Body of pancreas (tissue), 4 donors: ENCODE data around the gene DNTTIP2. TPM values are rescaled to one million over a fixed set of nuclear protein-coding genes. Genes with fewer than 3 reads are reported as not detected.

ENCODE experiments used
- ATAC-seq: fragments of 150-250 bp; one replicate; pipeline ENCODE4 v1.9.1; 2016
- DNase-seq, 4 donors: peaks; one replicate each; pipeline ENCODE4 v3.0.0-alpha.2; 2019
- H3K27ac ChIP-seq, 4 donors: fragments of 200-600 bp; sonication (generic); 1 replicate in 3 of 4; 2 replicates in 1 of 4; pipeline versions ENCODE4 v1.5.1 to v1.6.1; 2016 to 2019; ENCODE audit warnings: mild to moderate bottlenecking in 1 of 4, mixed read lengths in 1 of 4, moderate library complexity in 1 of 4
- H3K27me3 ChIP-seq, 2 donors: fragments of 200-600 bp; sonication (generic); one replicate each; pipeline ENCODE4 v1.6.0; 2016; ENCODE audit warnings: mild to moderate bottlenecking in 1 of 2
- H3K36me3 ChIP-seq, 2 donors: fragments of 200-600 bp; sonication (generic); replicated peaks in 1 of 2; 2 replicates each; pipeline ENCODE4 v1.5.1; 2016; ENCODE audit warnings: low read depth in 2 of 2; ENCODE audit not compliant: insufficient read depth in 1 of 2
- H3K4me1 ChIP-seq: fragments of 200-600 bp; sonication (generic); one replicate; pipeline ENCODE4 v1.6.0; 2016
- H3K4me3 ChIP-seq, 2 donors: fragments of 200-600 bp; sonication (generic); 1 replicate in 1 of 2; 2 replicates in 1 of 2; pipeline ENCODE4 v1.5.1; 2016 to 2019
- H3K9me3 ChIP-seq, 3 donors: fragments of 200-600 bp; sonication (generic); 1 replicate in 2 of 3; 2 replicates in 1 of 3; pipeline ENCODE4 v1.5.1; 2016
- POLR2A ChIP-seq, 3 donors: fragments of 450-650 bp; IDR thresholded peaks; one replicate each; pipeline ENCODE4 v1.6.1; 2016; ENCODE audit warnings: antibody characterized with exemption in 3 of 3, mild to moderate bottlenecking in 2 of 3
- WGBS, 2 donors: methylation state at CpG; one replicate each; pipeline ENCODE4 v1.1.5; 2017; 5-methylcytosine and 5-hydroxymethylcytosine counted together
- intact Hi-C: fragments of 100-400 bp; cut with DNase I; formaldehyde crosslinking; loops from one replicate; pipeline ENCODE4 v1.15.1; 2023
- total RNA-seq, 2 donors: library from RNA; depleted of rRNA; stranded (reverse); fragments of >200 nt; gene quantifications; one replicate each; pipeline ENCODE4 v1.1.0, GENCODE V29; 2016
- TF ChIP-seq, protein P1 (sequence below), 7 experiments: fragments of 450-650 bp in 4 of 7; fragments of 200-600 bp in 3 of 7; sonication (generic) in 3 of 7; IDR thresholded peaks; one replicate each; pipeline ENCODE4 v1.5.1; 2016 to 2019; ENCODE audit warnings: antibody characterized with exemption in 7 of 7

The DNTTIP2 gene
- total RNA-seq, 2 donors from 2014 or later: 6.6 to 9.6 TPM

DNA sequence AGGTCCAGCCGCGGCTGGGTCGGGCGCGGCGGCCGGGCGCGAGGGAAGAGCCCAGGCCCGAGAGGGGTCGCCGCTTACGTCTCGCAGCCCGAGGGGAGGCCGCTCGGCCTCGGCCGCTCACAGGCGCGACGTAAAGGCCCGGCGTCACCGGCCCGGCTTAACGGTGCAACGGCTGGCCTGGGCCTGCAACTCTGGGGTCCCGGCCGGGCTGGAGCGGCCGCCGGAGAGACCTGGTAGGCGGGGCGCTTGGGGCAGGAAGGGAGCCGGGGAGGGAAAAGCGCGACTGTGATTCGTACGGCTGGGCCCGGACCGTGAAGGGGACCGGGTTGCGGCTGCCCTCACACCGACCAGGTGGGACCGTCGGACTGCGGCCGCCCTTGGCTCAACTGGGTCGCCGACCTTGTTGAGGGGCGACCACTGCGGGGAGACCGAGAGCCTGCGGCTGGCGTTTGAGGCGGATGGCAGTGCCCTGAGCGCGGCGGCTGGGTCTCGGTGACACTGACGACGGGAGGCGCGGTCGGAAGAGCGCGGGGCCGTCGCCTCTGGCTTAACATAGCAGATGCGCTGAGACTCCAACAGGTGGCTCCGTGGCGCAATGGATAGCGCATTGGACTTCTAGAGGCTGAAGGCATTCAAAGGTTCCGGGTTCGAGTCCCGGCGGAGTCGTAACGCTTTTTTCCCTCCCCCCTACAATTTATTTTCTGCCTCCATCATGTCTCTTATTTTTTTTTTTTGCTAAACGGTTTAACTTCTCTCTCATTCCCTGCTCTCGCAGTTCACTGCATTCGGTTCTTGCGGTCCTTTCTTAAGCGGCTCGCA is 31.8 kb downstream of the DNTTIP2 start:
- peaks cover 27% of the 10 kb centered on the region for H3K4me1 ChIP-seq
- H3K27ac ChIP-seq: peak overlapping the region; percentile 97 to 100 (median 98)
- TF ChIP-seq, protein P1, sequence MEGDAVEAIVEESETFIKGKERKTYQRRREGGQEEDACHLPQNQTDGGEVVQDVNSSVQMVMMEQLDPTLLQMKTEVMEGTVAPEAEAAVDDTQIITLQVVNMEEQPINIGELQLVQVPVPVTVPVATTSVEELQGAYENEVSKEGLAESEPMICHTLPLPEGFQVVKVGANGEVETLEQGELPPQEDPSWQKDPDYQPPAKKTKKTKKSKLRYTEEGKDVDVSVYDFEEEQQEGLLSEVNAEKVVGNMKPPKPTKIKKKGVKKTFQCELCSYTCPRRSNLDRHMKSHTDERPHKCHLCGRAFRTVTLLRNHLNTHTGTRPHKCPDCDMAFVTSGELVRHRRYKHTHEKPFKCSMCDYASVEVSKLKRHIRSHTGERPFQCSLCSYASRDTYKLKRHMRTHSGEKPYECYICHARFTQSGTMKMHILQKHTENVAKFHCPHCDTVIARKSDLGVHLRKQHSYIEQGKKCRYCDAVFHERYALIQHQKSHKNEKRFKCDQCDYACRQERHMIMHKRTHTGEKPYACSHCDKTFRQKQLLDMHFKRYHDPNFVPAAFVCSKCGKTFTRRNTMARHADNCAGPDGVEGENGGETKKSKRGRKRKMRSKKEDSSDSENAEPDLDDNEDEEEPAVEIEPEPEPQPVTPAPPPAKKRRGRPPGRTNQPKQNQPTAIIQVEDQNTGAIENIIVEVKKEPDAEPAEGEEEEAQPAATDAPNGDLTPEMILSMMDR (IDR thresholded peaks at IDR 0.05): peak in 1 of 7 experiments; percentile 13
- peak; percentile 63 to 67 (median 64) for TF ChIP-seq POLR2A (IDR thresholded peaks at IDR 0.05)
- intact Hi-C loops: no loop called here
- H3K9me3 ChIP-seq: no peaks in the 10 kb centered on the region
- WGBS, 2 donors: 0 to 1% methylated on average over 18 to 82 of the region's 86 CpGs
- DNase-seq (peak; percentile 91 to 93 (median 92)), ATAC-seq (peak; percentile 80)
- no peaks in the 10 kb centered on the region for H3K27me3 ChIP-seq
- peak overlapping the region; percentile 80 to 88 for H3K4me3 ChIP-seq
- H3K36me3 ChIP-seq: no peaks in the 10 kb centered on the region

DNA sequence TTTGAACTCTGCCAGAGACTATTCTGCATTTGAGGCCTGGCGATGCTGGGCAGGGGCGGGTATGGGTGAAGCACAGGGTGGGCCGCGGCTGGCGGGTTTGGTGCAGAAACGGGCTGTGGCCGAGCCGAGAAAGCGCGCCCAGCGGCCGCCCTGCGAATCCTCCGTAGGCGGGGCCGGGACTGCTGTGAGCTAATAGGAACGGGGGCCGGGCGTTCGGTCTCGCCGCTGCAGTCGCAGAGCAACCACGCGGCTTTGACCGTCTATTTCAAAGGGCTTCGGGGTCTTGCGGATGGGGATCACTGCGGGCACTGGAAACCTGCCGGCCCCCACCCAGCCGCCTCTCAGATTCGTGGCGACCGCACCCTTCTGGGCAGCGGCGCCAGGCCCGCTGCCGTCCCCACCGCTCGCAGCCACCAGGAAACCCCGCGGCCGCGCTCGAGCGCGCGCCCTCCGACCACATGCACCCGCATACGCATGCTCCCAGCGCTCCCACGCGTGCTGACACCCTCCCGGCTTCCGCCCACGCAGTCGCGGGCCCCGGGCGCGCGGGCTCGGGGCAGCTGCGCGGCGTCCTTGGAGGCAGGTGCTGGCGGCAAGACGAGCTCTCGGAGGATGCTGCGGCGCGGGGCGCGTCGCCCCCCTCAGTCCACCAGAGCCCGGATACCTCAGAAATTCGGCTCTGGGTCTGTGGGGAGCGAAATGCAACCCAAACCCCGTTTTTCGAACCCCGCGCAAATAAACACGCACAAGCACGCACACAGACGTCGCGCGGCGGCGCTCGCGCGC is 32.6 kb downstream of the DNTTIP2 start:
- peak; percentile 89 to 93 (median 91) for DNase-seq
- H3K36me3 ChIP-seq: no peaks in the 10 kb centered on the region
- peaks cover 27% of the 10 kb centered on the region for H3K4me1 ChIP-seq
- no peaks in the 10 kb centered on the region for H3K27me3 ChIP-seq
- intact Hi-C loops: no loop called here
- TF ChIP-seq POLR2A (IDR thresholded peaks at IDR 0.05): peak; percentile 82 to 89 (median 84)
- TF ChIP-seq, protein P1 (IDR thresholded peaks at IDR 0.05): peak in 6 of 7 experiments; percentile 25 to 60 (median 45)
- peak; percentile 71 for ATAC-seq
- peak overlapping the region; percentile 80 to 85 for H3K4me3 ChIP-seq
- 0 to 2% methylated on average over 19 to 89 of the region's 94 CpGs for WGBS, 2 donors
- H3K27ac ChIP-seq: peak overlapping the region; percentile 97 to 100 (median 98)
- H3K9me3 ChIP-seq: no peaks in the 10 kb centered on the region

DNA sequence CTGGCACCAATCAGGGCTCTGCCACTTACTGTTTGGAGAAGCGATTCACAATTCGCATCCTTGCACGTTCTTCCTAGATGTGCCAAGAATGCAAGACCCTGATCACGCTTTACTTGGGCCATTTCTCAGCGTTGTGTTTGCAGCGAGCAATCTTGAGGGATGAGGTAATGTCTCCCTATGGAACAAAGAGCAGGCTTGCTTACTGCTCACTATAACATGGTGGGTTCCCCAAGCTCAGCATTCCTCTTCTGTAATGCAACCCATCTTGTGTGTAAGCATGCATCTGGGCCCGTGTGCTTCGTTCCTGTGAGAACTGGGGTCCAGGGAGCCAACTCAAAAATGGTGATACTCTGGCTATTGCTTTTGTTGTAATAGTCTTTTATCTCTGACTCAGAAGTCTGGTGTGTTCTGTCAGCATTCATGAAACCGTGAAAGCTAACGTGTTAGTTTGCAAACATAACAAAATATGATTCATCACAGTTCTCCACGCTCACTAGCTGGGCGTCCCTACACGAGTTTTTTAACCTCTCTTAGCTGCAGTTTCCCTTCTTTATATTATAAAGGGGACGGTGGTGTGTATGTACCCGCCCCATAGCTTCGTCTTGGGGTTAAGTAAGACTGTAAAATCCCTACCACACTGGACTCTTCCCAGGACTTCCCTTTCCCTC is 33.3 kb downstream of the DNTTIP2 start:
- H3K27me3 ChIP-seq: no peaks in the 10 kb centered on the region
- peak overlapping the region; percentile 97 to 100 (median 98) for H3K27ac ChIP-seq
- peak overlapping the region; percentile 80 to 85 for H3K4me3 ChIP-seq
- DNase-seq (peak; percentile 14 to 37 (median 25)), ATAC-seq (peak; percentile 0)
- 21 to 24% methylated on average over 16 of the region's 16 CpGs for WGBS, 2 donors
- H3K36me3 ChIP-seq: no peaks in the 10 kb centered on the region
- intact Hi-C loops: no loop called here
- peaks cover 27% of the 10 kb centered on the region for H3K4me1 ChIP-seq
- no peaks in the 10 kb centered on the region for H3K9me3 ChIP-seq
- TF ChIP-seq, protein P1 (IDR thresholded peaks at IDR 0.05): no peak
- no peak for TF ChIP-seq POLR2A (IDR thresholded peaks at IDR 0.05)

DNA sequence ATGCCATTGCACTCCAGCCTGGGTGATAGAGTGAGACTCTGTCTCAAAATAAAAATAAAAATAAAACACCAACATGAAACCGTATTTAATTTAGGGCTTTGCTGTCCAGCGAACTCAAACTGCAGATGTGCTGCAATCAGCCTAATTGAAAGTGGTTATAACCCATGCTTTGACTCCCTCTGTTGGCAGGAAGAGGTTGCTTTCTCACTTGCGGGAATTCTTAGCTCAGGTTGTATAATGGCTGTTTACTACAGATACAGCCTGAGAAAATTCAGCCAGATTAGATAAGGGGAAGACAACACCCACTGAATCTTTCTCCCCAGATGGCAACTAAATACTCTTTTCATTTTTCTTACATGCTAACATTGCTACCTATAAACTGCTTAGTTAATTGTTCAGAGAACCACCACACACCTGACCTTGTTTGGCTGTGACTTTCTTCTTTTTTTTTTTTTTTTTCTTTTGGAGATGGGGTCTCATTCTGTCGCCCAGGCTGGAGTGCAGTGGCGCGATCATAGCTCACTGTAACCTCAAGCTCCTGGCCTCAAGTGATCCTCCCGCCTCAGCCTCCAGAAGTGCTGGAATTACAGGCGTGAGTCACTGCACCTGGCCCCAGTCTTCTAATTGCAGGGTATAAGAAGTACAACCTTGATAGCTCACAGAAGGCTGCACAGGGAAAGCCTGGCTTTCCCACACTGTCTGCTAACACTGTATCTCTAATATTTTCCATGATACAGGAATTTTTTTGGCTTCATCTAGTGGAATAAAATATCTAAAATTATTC is 34.6 kb downstream of the DNTTIP2 start:
- ATAC-seq (peak; percentile 16), DNase-seq (peak; percentile 45 to 75 (median 61))
- TF ChIP-seq, protein P1 (IDR thresholded peaks at IDR 0.05): peak; percentile 19 to 85 (median 76)
- peak in 1 of 3 donors; percentile 7 for TF ChIP-seq POLR2A (IDR thresholded peaks at IDR 0.05)
- Histone ChIP-seq H3K36me3 (no peaks in the 10 kb centered on the region), H3K9me3 (no peaks in the 10 kb centered on the region), H3K27ac (peak overlapping the region in 2 of 4 donors; percentile 22 to 98), H3K27me3 (no peaks in the 10 kb centered on the region), H3K4me3 (no peak overlapping the region), H3K4me1 (peaks cover 27% of the 10 kb centered on the region)
- WGBS, 2 donors: 36 to 39% methylated on average over 8 of the region's 8 CpGs
- intact Hi-C loops: no loop called here
